GM12878 (cell line): ENCODE results near the gene BCORL1. TPM values are rescaled to one million over a fixed set of nuclear protein-coding genes. Genes with fewer than 3 reads are reported as not detected.

Experiments
- BACH1 ChIP-seq: fragments of 450-650 bp; IDR thresholded peaks from 2 replicates; pipeline ENCODE4 v1.6.1; 2017; ENCODE audit warnings: mild to moderate bottlenecking, borderline replicate concordance
- PAX5 ChIP-seq: IDR thresholded peaks from 2 replicates; pipeline ENCODE4 v1.6.1; 2011; ENCODE audit warnings: low read depth, low read length, borderline replicate concordance
- RELA ChIP-seq: fragments of 450-650 bp; IDR thresholded peaks from 2 replicates; pipeline ENCODE4 v1.8.0; 2014; ENCODE audit warnings: borderline replicate concordance; ENCODE audit not compliant: partially characterized antibody
- TARDBP ChIP-seq: IDR thresholded peaks from 2 replicates; pipeline ENCODE4 v1.6.1; 2016; ENCODE audit warnings: borderline replicate concordance
- polyA plus RNA-seq, 11 experiments: library from polyadenylated mRNA; depleted of rRNA in 4 of 11; unstranded in 6 of 11; stranded (reverse) in 5 of 11; fragments of >200 nt; fragmentation: Nextera tagmentation in 4 of 11; fragmentation: Illumina TruSeq in 1 of 11; extraction: Ambion mirVana in 4 of 11; extraction: Trizol in 1 of 11; gene quantifications; 1 replicate in 1 of 11; 2 replicates in 10 of 11; pipeline versions ENCODE4 v1.2.1 to v1.2.3, GENCODE V29; 2011 to 2016; ENCODE audit warnings: inconsistent platforms in 2 of 11, missing spikeins in 2 of 11, low read depth in 1 of 11
- total RNA-seq, 4 experiments: library from RNA; depleted of rRNA in 3 of 4; stranded (reverse); fragments of >200 nt in 3 of 4; fragmentation: Illumina TruSeq in 1 of 4; extraction: Trizol in 1 of 4; gene quantifications; 2 replicates each; pipeline versions ENCODE4 v1.2.1 to v1.2.3, GENCODE V29; 2013 to 2021
- TF ChIP-seq, protein P1 (sequence below): fragments of 450-650 bp; IDR thresholded peaks from 2 replicates; pipeline ENCODE4 v1.6.1; 2017; ENCODE audit warnings: mild to moderate bottlenecking, moderate library complexity

BCORL1 gene
- total and polyA plus RNA-seq, 10 of the 15 experiments (the other 5 are each of a cell fraction or from before 2014, with no cell fraction given), result 0.16 to 7.2 (median 0.94) TPM

GRCh38 chrX:130083656-130084382 is 101.4 kb downstream of the BCORL1 start (continued):
- TF ChIP-seq, protein P1, sequence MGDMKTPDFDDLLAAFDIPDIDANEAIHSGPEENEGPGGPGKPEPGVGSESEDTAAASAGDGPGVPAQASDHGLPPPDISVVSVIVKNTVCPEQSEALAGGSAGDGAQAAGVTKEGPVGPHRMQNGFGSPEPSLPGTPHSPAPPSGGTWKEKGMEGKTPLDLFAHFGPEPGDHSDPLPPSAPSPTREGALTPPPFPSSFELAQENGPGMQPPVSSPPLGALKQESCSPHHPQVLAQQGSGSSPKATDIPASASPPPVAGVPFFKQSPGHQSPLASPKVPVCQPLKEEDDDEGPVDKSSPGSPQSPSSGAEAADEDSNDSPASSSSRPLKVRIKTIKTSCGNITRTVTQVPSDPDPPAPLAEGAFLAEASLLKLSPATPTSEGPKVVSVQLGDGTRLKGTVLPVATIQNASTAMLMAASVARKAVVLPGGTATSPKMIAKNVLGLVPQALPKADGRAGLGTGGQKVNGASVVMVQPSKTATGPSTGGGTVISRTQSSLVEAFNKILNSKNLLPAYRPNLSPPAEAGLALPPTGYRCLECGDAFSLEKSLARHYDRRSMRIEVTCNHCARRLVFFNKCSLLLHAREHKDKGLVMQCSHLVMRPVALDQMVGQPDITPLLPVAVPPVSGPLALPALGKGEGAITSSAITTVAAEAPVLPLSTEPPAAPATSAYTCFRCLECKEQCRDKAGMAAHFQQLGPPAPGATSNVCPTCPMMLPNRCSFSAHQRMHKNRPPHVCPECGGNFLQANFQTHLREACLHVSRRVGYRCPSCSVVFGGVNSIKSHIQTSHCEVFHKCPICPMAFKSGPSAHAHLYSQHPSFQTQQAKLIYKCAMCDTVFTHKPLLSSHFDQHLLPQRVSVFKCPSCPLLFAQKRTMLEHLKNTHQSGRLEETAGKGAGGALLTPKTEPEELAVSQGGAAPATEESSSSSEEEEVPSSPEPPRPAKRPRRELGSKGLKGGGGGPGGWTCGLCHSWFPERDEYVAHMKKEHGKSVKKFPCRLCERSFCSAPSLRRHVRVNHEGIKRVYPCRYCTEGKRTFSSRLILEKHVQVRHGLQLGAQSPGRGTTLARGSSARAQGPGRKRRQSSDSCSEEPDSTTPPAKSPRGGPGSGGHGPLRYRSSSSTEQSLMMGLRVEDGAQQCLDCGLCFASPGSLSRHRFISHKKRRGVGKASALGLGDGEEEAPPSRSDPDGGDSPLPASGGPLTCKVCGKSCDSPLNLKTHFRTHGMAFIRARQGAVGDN, result peak; percentile 20; the same call in 1 of the 2 replicates
- TF ChIP-seq BACH1 (no peak), RELA (no peak), PAX5 (peak; percentile 66; the same call in 1 of the 2 replicates), TARDBP (0 out of 2 replicates have a peak, but pooled peaks have one; percentile 56)
- TF ChIP-seq, all 136 proteins: peak for 27
